Heart left ventricle (tissue), 13 donors: ENCODE data around the gene IL1F10.
"Not testable (repeated sequence)": the region's sequence is repeated elsewhere in the genome, so short reads cannot be mapped to it uniquely, and the experiment has no call there.

Source experiments
- POLR2A ChIP-seq, 2 donors: fragments of 450-650 bp; IDR thresholded peaks; one replicate each; pipeline ENCODE4 v1.6.1; 2017; ENCODE audit warnings: antibody characterized with exemption in 2 of 2, mild to moderate bottlenecking in 2 of 2, moderate library complexity in 2 of 2
- TF ChIP-seq, protein P1 (sequence below), 12 donors: fragments of 200-600 bp; sonication (generic) in 4 of 12; IDR thresholded peaks; one replicate each; pipeline versions ENCODE4 v1.5.0 to v1.8.0; 2018 to 2022; ENCODE audit warnings: antibody characterized with exemption in 12 of 12, mild to moderate bottlenecking in 5 of 12
- donor health status: ischemic (EF 13 %, LVEDD 7.1; RV severe dilation, severe dysfunction).
- donor health status: DM: no; HTN: yes; CAD: no.
- donor health status: DM: no; HTN: no; CAD: no.
- donor health status: ischemic (EF 25% LVEDD 6.9; RV normal size, moderate dysfunction).
- donor health status: ischemic (EF 25% LVEDD 5.7; RV mildly dilated, moderate dysfunction).
- donor health status: ischemic (EF 35%, LVEDD 5.7; RV mildly dilated, moderate dysfunction).
- donor health status: nonischemic (EF 11% LVEDD 7.7; RV severe dilation, severe dysfunction).
- donor health status: DM: yes; HTN: yes; CAD: no.
- donor health status: PGD.
- donor health status: ischemic (EF 29% LVEDD 5.4; RV normal size, mild dysfunction).
- donor health status: nonischemic (EF 23%, LVEDD 6.1; RV moderate dilation, normal function).

DNA sequence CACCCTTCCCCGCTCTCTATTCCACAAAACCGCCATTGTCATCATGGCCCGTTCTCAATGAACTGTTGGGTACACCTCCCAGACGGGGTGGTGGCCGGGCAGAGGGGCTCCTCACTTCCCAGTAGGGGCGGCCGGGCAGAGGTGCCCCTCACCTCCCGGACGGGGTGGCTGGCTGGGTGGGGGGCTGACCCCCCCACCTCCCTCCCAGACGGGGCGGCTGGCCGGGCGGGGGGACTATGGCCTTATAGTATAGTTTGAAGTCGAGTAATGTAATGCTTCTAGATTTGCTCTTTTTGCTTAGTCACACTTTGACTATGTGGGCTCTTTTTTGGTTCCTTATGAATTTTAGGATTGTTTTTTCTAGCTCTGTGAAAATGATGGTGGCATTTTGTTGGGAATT is 28.5 kb downstream of the IL1F10 start:
- TF ChIP-seq, protein P1, sequence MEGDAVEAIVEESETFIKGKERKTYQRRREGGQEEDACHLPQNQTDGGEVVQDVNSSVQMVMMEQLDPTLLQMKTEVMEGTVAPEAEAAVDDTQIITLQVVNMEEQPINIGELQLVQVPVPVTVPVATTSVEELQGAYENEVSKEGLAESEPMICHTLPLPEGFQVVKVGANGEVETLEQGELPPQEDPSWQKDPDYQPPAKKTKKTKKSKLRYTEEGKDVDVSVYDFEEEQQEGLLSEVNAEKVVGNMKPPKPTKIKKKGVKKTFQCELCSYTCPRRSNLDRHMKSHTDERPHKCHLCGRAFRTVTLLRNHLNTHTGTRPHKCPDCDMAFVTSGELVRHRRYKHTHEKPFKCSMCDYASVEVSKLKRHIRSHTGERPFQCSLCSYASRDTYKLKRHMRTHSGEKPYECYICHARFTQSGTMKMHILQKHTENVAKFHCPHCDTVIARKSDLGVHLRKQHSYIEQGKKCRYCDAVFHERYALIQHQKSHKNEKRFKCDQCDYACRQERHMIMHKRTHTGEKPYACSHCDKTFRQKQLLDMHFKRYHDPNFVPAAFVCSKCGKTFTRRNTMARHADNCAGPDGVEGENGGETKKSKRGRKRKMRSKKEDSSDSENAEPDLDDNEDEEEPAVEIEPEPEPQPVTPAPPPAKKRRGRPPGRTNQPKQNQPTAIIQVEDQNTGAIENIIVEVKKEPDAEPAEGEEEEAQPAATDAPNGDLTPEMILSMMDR (IDR thresholded peaks at IDR 0.05) = not testable (repeated sequence)
- TF ChIP-seq POLR2A (IDR thresholded peaks at IDR 0.05) = not testable (repeated sequence)
